Lower leg skin (tissue), 3 donors: ENCODE measurements around the gene CYP26A1.

Experiments used
- CTCF ChIP-seq, 3 donors: fragments of 450-650 bp; IDR thresholded peaks; one replicate each; pipeline ENCODE4 v1.5.1; 2016; ENCODE audit warnings: antibody characterized with exemption in 3 of 3, mild to moderate bottlenecking in 3 of 3, moderate library complexity in 2 of 3
- POLR2A ChIP-seq, 2 donors: fragments of 450-650 bp; IDR thresholded peaks; one replicate each; pipeline ENCODE4 v1.6.1; 2016 to 2017; ENCODE audit warnings: antibody characterized with exemption in 2 of 2, mild to moderate bottlenecking in 1 of 2, moderate library complexity in 1 of 2

DNA sequence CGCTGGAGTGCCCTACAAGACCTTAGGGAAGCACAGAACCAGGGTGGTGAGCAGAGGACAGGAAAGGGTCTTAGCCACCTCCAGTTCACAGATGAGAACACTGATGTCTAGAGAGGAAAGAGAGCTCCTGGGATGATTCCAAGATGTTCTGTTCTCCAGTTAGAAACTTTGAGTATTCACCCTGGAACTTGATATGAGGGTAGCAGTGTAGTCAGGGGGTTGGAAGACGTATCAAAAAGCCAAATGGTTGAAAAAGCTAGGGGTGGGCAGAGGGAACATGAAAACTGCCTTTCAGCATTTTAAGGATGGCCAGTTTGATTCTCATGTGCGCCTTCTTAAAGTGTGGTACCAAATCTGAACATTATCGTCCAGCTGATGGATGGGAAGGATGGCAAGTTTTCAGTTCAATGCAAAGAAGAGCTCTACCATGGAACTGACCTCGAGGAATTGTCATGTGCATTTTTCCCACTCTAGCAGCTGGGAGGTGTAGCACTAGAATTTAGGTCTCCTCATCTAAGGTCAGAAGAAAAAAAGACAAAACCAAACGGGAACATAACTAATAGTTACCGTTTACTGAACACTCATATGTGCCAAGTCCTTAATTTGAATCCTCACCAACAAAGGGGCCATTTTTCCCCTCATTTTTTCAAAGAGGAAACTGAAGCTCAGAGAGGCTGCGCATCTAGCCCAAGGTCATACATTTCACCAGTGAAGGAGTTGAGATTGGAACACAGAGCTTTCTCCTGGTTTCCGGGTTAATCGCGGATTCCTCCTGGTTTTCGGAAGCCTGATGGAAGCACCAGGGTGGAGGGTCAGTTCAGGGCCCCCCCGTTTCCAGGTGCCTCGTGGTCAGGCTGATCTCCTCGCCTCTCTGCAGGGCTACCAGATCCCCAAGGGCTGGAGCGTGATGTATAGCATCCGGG, 6.0 kb upstream of the CYP26A1 start:
- TF ChIP-seq CTCF (IDR thresholded peaks at IDR 0.05) (no peak), POLR2A (IDR thresholded peaks at IDR 0.05) (no peak)
